ENCODE data around the gene IMMP2L.

The IMMP2L gene

DNA sequence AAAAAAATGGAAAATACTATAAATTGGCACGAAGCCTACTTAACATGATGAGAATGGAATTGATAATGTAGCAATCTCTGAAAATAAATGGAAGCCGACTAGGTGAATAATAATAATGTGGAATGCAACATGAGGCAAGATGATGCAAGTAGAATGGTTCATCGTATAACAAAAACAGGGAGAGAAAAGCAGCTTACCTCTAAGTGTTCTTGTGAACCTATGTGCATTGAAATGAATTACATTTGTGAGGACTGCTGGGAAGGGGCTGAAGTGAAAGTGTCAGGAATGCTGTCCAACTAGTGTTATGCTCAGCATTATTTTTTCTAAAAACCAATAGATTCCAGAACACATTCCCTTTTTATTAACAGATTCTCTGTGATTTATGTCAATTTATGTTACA lies 912.0 kb downstream of the IMMP2L start:
- no peak for ATAC-seq (ENCODE audit: low read depth)
- no peak for DNase-seq (ENCODE audit: low spot score in 2 of 2)
- Mint-ChIP-seq H3K27ac (no peak overlapping the region), H3K36me3 (no peaks in the 10 kb centered on the region), H3K9me3 (peaks cover 5% of the 10 kb centered on the region), H3K4me3 (no peak overlapping the region), H3K4me1 (no peaks in the 10 kb centered on the region), H3K27me3 (no peaks in the 10 kb centered on the region)

DNA sequence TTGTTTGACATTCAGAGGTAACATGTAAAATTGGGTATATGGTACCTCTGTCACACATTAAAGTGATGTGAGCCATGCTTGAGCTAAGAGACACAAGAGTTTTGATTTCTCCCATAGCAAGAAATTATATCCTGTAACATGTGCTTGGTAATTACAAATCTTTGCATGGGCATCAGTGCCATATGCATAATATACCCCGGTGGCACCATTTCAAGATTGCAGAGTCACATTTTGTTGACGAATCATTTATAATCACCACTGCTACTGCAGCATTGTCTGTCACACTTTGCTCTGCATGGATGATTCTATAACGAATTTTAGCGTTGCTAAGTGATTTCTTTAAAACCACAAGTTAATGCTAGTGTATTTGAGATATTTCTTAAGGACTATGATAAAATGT lies 915.0 kb downstream of the IMMP2L start:
- H3K9me3 Mint-ChIP-seq = no peaks in the 10 kb centered on the region

DNA sequence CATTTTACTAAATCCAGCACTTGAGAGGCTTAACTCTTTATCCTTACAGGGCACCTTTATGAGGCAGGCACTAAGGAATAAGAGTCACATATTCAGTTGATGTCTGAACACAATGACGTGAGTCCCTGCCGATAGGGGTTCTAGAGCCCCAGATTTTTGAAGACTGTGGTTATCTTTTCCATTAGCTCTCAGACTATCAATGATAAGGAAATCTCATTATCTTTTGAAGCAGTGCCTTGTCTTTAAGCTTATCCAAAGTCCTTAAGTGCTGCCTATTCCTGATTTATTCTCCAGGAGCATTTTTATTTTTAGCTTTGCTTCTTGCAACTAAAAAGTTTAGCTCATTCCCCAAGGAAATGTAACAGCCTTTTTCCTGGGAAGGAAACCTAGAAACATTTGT lies 915.5 kb downstream of the IMMP2L start:
- Mint-ChIP-seq H3K27me3 (no peaks in the 10 kb centered on the region), H3K4me3 (no peak overlapping the region), H3K4me1 (no peaks in the 10 kb centered on the region), H3K27ac (no peak overlapping the region), H3K36me3 (no peaks in the 10 kb centered on the region), H3K9me3 (no peaks in the 10 kb centered on the region)
- ATAC-seq (ENCODE audit: low read depth) (no peak), DNase-seq (ENCODE audit: low spot score in 2 of 2) (no peak)

More for the DNA sequence above, 915.0 kb downstream of the IMMP2L start:
- Mint-ChIP-seq H3K36me3 (no peaks in the 10 kb centered on the region), H3K4me3 (no peak overlapping the region), H3K4me1 (no peaks in the 10 kb centered on the region), H3K27ac (no peak overlapping the region), H3K27me3 (no peaks in the 10 kb centered on the region)
- DNase-seq (ENCODE audit: low spot score in 2 of 2) (no peak), ATAC-seq (ENCODE audit: low read depth) (no peak)

- no peak for ATAC-seq (ENCODE audit: low read depth)
- no peak overlapping the region for H3K4me3 Mint-ChIP-seq
- H3K36me3 Mint-ChIP-seq = no peaks in the 10 kb centered on the region
- no peak for DNase-seq (ENCODE audit: low spot score in 2 of 2)
- no peak overlapping the region for H3K27ac Mint-ChIP-seq
- H3K9me3 Mint-ChIP-seq = peaks cover 2% of the 10 kb centered on the region
- no peaks in the 10 kb centered on the region for H3K4me1 Mint-ChIP-seq
- H3K27me3 Mint-ChIP-seq = no peaks in the 10 kb centered on the region
These were observed 916.7 kb downstream of the IMMP2L start for GRCh38 chr7:110645616-110646015.

DNA sequence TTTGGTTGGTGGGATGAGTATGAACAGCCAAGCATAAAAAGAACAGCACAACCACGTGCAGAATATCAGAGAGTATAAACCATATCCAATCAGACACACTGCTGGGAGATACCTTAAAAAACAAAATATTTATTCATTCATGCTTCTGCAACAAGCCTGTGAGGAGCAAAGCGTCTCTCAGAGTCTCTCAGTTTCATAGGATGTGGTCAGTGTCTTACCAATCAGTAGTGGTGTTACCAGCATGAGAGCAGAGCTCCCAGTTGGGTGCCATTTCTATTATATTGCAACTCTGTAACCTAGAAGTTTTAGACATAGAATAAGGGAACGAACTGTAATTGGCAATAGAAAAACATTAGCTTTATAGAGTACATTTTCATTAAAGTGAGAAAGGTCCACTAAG lies 917.2 kb downstream of the IMMP2L start:
- no peaks in the 10 kb centered on the region for H3K4me1 Mint-ChIP-seq
- peaks cover 2% of the 10 kb centered on the region for H3K9me3 Mint-ChIP-seq
- no peak for DNase-seq (ENCODE audit: low spot score in 2 of 2)
- no peaks in the 10 kb centered on the region for H3K36me3 Mint-ChIP-seq
- no peaks in the 10 kb centered on the region for H3K27me3 Mint-ChIP-seq
- ATAC-seq (ENCODE audit: low read depth) = no peak
- H3K27ac Mint-ChIP-seq = no peak overlapping the region
- no peak overlapping the region for H3K4me3 Mint-ChIP-seq

- ATAC-seq (ENCODE audit: low read depth) = no peak
- no peaks in the 10 kb centered on the region for H3K36me3 Mint-ChIP-seq
- H3K27me3 Mint-ChIP-seq = no peaks in the 10 kb centered on the region
- H3K27ac Mint-ChIP-seq = no peak overlapping the region
- no peak overlapping the region for H3K4me3 Mint-ChIP-seq
- peaks cover 4% of the 10 kb centered on the region for H3K9me3 Mint-ChIP-seq
- no peaks in the 10 kb centered on the region for H3K4me1 Mint-ChIP-seq
- no peak for DNase-seq (ENCODE audit: low spot score in 2 of 2)
These were observed 925.0 kb downstream of the IMMP2L start for GRCh38 chr7:110637252-110637651.

DNA sequence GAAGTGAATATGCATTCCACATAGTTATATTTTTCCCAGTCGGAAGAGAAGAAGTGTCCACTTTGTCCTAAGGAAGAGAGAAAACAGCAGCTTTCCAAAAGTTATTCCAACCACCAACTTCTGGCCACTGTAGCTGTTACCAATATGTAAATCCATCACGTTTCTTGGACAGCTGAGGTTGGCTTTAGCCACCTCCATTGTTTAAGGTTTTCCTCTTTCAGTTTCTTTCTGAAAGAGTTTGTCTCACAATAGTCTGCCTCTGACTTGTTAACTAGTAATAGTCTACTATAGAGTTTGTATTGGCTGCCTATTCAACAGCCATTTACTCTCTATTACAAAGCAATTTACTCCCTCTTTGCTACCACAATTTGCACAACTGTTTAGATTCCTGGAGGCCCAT lies 929.0 kb downstream of the IMMP2L start:
- no peak overlapping the region for H3K4me3 Mint-ChIP-seq
- H3K4me1 Mint-ChIP-seq = no peaks in the 10 kb centered on the region
- no peaks in the 10 kb centered on the region for H3K27me3 Mint-ChIP-seq
- H3K36me3 Mint-ChIP-seq = no peaks in the 10 kb centered on the region
- DNase-seq (ENCODE audit: low spot score in 2 of 2) = no peak
- no peak for ATAC-seq (ENCODE audit: low read depth)
- H3K27ac Mint-ChIP-seq = no peak overlapping the region
- H3K9me3 Mint-ChIP-seq = peaks cover 3% of the 10 kb centered on the region

GRCh38 chr7:110626414-110626813 lies 935.9 kb downstream of the IMMP2L start:
- ATAC-seq (ENCODE audit: low read depth) (no peak), DNase-seq (ENCODE audit: low spot score in 2 of 2) (no peak)
- Mint-ChIP-seq H3K4me1 (no peaks in the 10 kb centered on the region), H3K4me3 (no peak overlapping the region), H3K9me3 (no peaks in the 10 kb centered on the region), H3K36me3 (no peaks in the 10 kb centered on the region), H3K27ac (no peak overlapping the region), H3K27me3 (peaks cover 1% of the 10 kb centered on the region)

- Mint-ChIP-seq H3K4me1 (no peaks in the 10 kb centered on the region), H3K27me3 (peaks cover 1% of the 10 kb centered on the region), H3K27ac (no peak overlapping the region), H3K36me3 (no peaks in the 10 kb centered on the region), H3K4me3 (no peak overlapping the region), H3K9me3 (peaks cover 2% of the 10 kb centered on the region)
- no peak for ATAC-seq (ENCODE audit: low read depth)
- no peak for DNase-seq (ENCODE audit: low spot score in 2 of 2)
These were observed 937.0 kb downstream of the IMMP2L start for GRCh38 chr7:110625294-110625693.

DNA sequence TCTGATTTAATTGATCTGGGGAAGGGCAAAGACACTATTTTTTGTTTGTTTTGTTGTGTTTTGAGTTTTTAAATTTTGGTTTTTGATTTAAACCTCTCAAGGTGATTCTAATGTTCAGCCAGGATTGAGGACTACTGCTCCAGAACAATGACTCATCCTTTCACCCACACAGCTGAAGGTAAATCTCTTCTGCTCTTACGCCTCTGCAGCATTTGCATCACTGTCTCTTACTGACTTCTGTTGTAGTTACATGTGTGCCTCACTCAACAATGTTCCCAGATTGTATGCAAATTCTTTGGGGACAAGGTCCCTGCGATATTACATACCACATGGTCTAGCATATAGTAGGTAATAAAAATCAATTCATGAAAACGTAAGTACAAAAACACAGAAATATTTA lies 938.9 kb downstream of the IMMP2L start:
- Mint-ChIP-seq H3K4me3 (no peak overlapping the region), H3K27ac (no peak overlapping the region), H3K4me1 (no peaks in the 10 kb centered on the region), H3K9me3 (peaks cover 2% of the 10 kb centered on the region), H3K36me3 (no peaks in the 10 kb centered on the region), H3K27me3 (peaks cover 3% of the 10 kb centered on the region)
- DNase-seq (ENCODE audit: low spot score in 2 of 2) = no peak
- no peak for ATAC-seq (ENCODE audit: low read depth)

DNA sequence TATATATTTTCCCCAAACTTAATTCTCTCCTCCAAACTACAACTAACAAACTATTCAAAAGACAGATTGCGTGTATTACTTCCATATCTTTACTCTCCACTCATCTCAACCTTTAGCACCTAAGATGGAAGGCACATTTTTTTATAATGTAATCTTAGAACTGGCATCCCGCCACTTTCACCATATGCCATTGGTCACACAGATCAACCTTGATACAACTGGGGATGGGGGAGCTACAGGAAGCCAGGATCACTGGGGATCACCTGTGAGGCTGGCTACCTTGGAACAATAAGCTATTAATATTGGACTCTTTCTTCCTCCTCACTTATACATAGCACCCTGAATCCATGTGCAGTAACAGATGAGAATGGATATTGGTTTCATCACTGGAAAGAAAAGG lies 941.0 kb downstream of the IMMP2L start:
- Mint-ChIP-seq H3K4me3 (no peak overlapping the region), H3K4me1 (no peaks in the 10 kb centered on the region), H3K36me3 (no peaks in the 10 kb centered on the region), H3K9me3 (peaks cover 2% of the 10 kb centered on the region), H3K27me3 (peaks cover 3% of the 10 kb centered on the region), H3K27ac (no peak overlapping the region)
- no peak for ATAC-seq (ENCODE audit: low read depth)
- DNase-seq (ENCODE audit: low spot score in 2 of 2) = no peak

DNA sequence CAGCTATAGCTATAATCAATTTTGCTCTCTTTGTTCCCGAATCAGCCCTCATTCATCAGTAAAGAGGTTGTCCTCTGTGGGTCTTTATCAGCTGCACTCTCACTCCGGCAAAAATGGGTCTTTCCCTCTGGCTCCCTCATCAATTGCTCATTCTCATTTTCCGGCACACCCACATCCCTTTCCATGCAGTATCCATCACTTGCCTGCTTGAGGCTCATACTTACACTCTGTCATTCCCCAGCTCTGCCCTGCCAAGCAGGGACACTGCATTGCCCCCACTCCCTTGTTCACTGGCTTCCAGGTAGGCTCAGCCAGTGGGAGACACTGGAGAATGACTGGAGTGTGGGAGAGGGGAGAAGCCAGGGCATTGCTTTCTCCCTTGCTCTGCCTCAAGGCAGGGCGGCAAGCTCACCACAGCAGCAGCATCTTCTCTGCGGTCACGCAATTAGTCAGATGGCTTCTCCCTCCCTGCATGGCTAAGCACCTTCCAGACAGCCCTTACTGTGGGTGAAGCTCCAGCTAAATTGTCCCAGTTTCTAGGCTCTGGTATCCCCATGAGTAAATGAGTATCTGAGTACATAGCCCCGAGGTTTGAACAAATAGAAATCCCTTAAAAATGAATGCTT lies 942.1 kb downstream of the IMMP2L start:
- Mint-ChIP-seq H3K9me3 (peaks cover 6% of the 10 kb centered on the region), H3K27me3 (peaks cover 3% of the 10 kb centered on the region), H3K36me3 (no peaks in the 10 kb centered on the region), H3K4me3 (no peak overlapping the region), H3K4me1 (no peaks in the 10 kb centered on the region), H3K27ac (no peak overlapping the region)
- no peak for DNase-seq (ENCODE audit: low spot score in 2 of 2)
- ATAC-seq (ENCODE audit: low read depth) = no peak
